ENCODE data around the gene RGL1.

The RGL1 gene

GRCh38 chr1:183886083-183886828 lies 81.3 kb downstream of the RGL1 start:
- Histone ChIP-seq H3K4me3 (ENCODE audit: low read depth in 1 of 2, low read length in 1 of 2) (no peak overlapping the region), H3K9me3 (no peaks in the 10 kb centered on the region), H3K36me3 (no peaks in the 10 kb centered on the region), H3K27ac (no peak overlapping the region), H3K4me1 (ENCODE audit: control insufficient read depth in 1 of 2, insufficient read depth in 1 of 2, low read depth in 1 of 2, low read length in 1 of 2) (peaks cover 26 to 27% of the 10 kb centered on the region in 2 experiments), H3K27me3 (no peaks in the 10 kb centered on the region)
- no peak for TF ChIP-seq CTCF (IDR thresholded peaks at IDR 0.05)

- H3K4me3 ChIP-seq (ENCODE audit: low read depth in 1 of 2, low read length in 1 of 2): no peak overlapping the region
- no peaks in the 10 kb centered on the region for H3K9me3 ChIP-seq
- H3K4me1 ChIP-seq (ENCODE audit: control insufficient read depth in 1 of 2, insufficient read depth in 1 of 2, low read depth in 1 of 2, low read length in 1 of 2): peaks cover 20 to 21% of the 10 kb centered on the region in 2 experiments
- H3K27ac ChIP-seq: no peak overlapping the region
- H3K27me3 ChIP-seq: no peaks in the 10 kb centered on the region
- no peak for TF ChIP-seq CTCF (IDR thresholded peaks at IDR 0.05)
- no peaks in the 10 kb centered on the region for H3K36me3 ChIP-seq
Observed at GRCh38 chr1:183886853-183887252, 81.9 kb downstream of the RGL1 start.

GRCh38 chr1:183887826-183888819 lies 83.2 kb downstream of the RGL1 start:
- no peak overlapping the region for H3K27ac ChIP-seq
- H3K36me3 ChIP-seq: no peaks in the 10 kb centered on the region
- no peaks in the 10 kb centered on the region for H3K27me3 ChIP-seq
- no peak for TF ChIP-seq CTCF (IDR thresholded peaks at IDR 0.05)
- H3K4me1 ChIP-seq (ENCODE audit: control insufficient read depth in 1 of 2, insufficient read depth in 1 of 2, low read depth in 1 of 2, low read length in 1 of 2): peaks cover 7 to 9% of the 10 kb centered on the region in 2 experiments
- no peak overlapping the region for H3K4me3 ChIP-seq (ENCODE audit: low read depth in 1 of 2, low read length in 1 of 2)
- H3K9me3 ChIP-seq: no peaks in the 10 kb centered on the region

GRCh38 chr1:183889095-183889494 lies 84.2 kb downstream of the RGL1 start:
- H3K36me3 ChIP-seq: no peaks in the 10 kb centered on the region
- no peak for TF ChIP-seq CTCF (IDR thresholded peaks at IDR 0.05)

DNA sequence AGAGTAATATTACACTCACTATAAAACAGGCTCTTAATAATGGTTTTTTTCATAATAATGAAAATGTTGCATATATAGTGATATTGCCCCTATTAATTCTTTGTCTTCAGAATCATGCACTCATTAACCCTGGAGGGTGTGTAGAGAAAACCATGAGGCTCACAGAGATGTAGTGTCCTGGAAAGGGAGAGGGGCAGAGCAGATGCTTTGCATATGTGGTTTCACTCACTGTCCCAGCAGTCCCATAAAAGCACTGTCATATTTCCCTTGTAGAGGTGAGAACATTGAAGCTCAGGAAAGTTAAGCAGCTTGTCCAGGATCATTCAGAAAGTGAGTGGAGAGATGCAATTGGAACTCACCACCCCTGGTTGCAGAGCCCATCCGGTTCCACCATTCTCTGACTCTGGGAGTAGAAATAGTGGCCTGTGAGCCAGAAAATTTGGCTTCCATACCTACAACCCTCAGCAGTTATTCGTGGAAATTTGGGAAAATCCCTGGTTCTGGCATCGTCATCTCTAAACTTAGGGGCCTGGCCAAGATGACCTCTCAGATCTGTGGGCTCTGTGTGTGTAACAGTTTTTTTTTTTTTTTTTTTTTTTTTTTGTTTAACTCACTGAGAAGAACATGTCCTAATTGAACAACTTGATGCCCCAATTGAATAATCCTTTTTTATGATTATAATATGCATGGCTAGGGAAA lies 86.4 kb downstream of the RGL1 start:
- Histone ChIP-seq H3K27me3 (no peaks in the 10 kb centered on the region), H3K36me3 (no peaks in the 10 kb centered on the region), H3K4me3 (ENCODE audit: low read depth in 1 of 2, low read length in 1 of 2) (no peak overlapping the region), H3K9me3 (no peaks in the 10 kb centered on the region), H3K27ac (no peak overlapping the region), H3K4me1 (ENCODE audit: control insufficient read depth in 1 of 2, insufficient read depth in 1 of 2, low read depth in 1 of 2, low read length in 1 of 2) (no peaks in the 10 kb centered on the region)
- no peak for TF ChIP-seq CTCF (IDR thresholded peaks at IDR 0.05)

More at GRCh38 chr1:183889095-183889494, 84.2 kb downstream of the RGL1 start:
- Histone ChIP-seq H3K4me1 (ENCODE audit: control insufficient read depth in 1 of 2, insufficient read depth in 1 of 2, low read depth in 1 of 2, low read length in 1 of 2) (no peaks in the 10 kb centered on the region), H3K9me3 (no peaks in the 10 kb centered on the region), H3K27ac (no peak overlapping the region), H3K4me3 (ENCODE audit: low read depth in 1 of 2, low read length in 1 of 2) (no peak overlapping the region), H3K27me3 (no peaks in the 10 kb centered on the region)
